PC-3 (cell line): ENCODE results near the gene SCGB1C1.

Experiments used
- EZH2phosphoT487 ChIP-seq: fragments of 300-600 bp; sonication (generic); IDR thresholded peaks from 2 replicates; pipeline ENCODE4 v1.6.1; 2018; ENCODE audit warnings: mild to moderate bottlenecking, antibody characterized with exemption, low read length, borderline replicate concordance
- TF ChIP-seq, protein P1 (sequence below): fragments of 300-600 bp; sonication (generic); conservative IDR thresholded peaks from 2 replicates; pipeline ENCODE4 v1.5.1; 2017; ENCODE audit warnings: antibody characterized with exemption, low read depth, mild to moderate bottlenecking, low read length

DNA sequence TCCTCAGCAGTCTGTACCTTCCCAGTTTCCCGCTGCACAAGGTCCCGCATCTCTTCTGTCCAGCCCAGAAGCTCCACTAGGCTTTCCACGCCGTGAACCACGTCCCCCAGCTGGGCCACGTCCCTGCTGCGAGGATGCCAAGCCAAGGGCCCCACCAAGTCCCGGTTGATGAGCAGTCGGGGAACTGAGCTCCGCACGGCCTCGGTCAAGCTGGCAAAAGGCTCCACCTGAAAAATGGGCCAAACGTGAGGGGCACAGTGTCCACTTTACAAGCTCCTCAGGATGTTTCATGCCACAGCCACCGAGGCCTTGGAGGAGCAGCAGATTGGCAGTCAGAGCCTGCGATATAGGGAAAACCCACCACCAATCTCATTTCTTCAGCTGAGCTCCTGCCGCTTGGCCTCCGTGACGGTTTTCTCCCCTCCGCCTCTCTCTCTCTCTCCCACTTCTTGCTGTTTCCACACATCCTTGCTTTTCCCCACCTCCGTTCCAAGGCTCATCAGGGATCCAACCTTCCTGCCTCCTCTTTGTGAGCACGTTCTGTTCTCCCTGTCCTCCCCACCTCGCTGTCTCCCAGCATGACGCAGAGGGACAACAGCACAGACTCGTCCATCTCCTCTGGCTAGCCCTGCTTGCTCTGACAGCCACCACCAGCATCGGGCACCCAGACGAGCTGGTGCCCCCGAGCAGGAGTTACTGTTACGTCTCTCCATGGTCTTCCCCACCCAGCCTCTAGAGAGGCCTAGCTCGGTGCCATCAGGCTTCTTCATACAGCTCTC lies 26.1 kb downstream of the SCGB1C1 start:
- no peak for TF ChIP-seq EZH2phosphoT487
- TF ChIP-seq, protein P1, sequence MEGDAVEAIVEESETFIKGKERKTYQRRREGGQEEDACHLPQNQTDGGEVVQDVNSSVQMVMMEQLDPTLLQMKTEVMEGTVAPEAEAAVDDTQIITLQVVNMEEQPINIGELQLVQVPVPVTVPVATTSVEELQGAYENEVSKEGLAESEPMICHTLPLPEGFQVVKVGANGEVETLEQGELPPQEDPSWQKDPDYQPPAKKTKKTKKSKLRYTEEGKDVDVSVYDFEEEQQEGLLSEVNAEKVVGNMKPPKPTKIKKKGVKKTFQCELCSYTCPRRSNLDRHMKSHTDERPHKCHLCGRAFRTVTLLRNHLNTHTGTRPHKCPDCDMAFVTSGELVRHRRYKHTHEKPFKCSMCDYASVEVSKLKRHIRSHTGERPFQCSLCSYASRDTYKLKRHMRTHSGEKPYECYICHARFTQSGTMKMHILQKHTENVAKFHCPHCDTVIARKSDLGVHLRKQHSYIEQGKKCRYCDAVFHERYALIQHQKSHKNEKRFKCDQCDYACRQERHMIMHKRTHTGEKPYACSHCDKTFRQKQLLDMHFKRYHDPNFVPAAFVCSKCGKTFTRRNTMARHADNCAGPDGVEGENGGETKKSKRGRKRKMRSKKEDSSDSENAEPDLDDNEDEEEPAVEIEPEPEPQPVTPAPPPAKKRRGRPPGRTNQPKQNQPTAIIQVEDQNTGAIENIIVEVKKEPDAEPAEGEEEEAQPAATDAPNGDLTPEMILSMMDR: no peak
